Heart left ventricle (tissue), 13 donors: Measurements from ENCODE around the gene ZNF618.

Experiments
- CTCF ChIP-seq, 12 donors: fragments of 200-600 bp; sonication (generic) in 4 of 12; IDR thresholded peaks; one replicate each; pipeline versions ENCODE4 v1.5.0 to v1.8.0; 2018 to 2022; ENCODE audit warnings: antibody characterized with exemption in 12 of 12, mild to moderate bottlenecking in 5 of 12
- POLR2A ChIP-seq, 2 donors: fragments of 450-650 bp; IDR thresholded peaks; one replicate each; pipeline ENCODE4 v1.6.1; 2017; ENCODE audit warnings: antibody characterized with exemption in 2 of 2, mild to moderate bottlenecking in 2 of 2, moderate library complexity in 2 of 2
- donor health status: ischemic (EF 13 %, LVEDD 7.1; RV severe dilation, severe dysfunction).
- donor health status: DM: no; HTN: yes; CAD: no.
- donor health status: DM: no; HTN: no; CAD: no.
- donor health status: ischemic (EF 25% LVEDD 6.9; RV normal size, moderate dysfunction).
- donor health status: ischemic (EF 25% LVEDD 5.7; RV mildly dilated, moderate dysfunction).
- donor health status: ischemic (EF 35%, LVEDD 5.7; RV mildly dilated, moderate dysfunction).
- donor health status: nonischemic (EF 11% LVEDD 7.7; RV severe dilation, severe dysfunction).
- donor health status: DM: yes; HTN: yes; CAD: no.
- donor health status: PGD.
- donor health status: ischemic (EF 29% LVEDD 5.4; RV normal size, mild dysfunction).
- donor health status: nonischemic (EF 23%, LVEDD 6.1; RV moderate dilation, normal function).

- TF ChIP-seq CTCF (IDR thresholded peaks at IDR 0.05) (no peak), POLR2A (IDR thresholded peaks at IDR 0.05) (no peak)
Observed at GRCh38 chr9:113984639-113985380, 108.7 kb downstream of the ZNF618 start.
